Breast epithelium (tissue), 3 donors: Measurements from ENCODE around the gene DLX6.

ENCODE experiments used
- POLR2A ChIP-seq: fragments of 450-650 bp; IDR thresholded peaks from one replicate; pipeline ENCODE4 v1.6.1; 2016; ENCODE audit warnings: antibody characterized with exemption, mild to moderate bottlenecking, moderate library complexity
- POLR2AphosphoS5 ChIP-seq, 3 donors: sonication (generic); formaldehyde crosslinking; IDR thresholded peaks; one replicate each; pipeline ENCODE4 v1.6.1; 2017; ENCODE audit warnings: antibody characterized with exemption in 3 of 3
- TF ChIP-seq, protein P1 (sequence below), 3 donors: fragments of 450-650 bp; IDR thresholded peaks; one replicate each; pipeline ENCODE4 v1.5.1; 2016 to 2017; ENCODE audit warnings: antibody characterized with exemption in 3 of 3, mild to moderate bottlenecking in 3 of 3, moderate library complexity in 3 of 3

DNA sequence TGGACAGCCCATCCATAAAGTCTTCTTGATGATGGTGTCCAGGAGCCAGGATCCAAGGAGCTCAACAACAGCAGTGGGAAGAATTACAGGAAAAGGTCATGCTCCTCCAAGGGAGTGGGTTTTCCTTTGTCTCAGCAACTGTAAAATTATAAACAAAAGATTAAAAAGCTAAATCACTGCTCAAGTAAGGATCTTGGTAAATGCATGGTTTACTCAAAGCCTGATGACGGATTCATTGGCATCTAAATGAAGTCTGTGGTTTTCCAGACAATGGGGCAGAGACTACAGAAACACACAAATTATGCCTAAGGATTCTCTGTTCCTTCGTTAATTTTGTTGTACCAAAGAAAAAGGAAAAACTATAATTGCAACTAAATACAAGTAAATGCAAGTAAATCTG lies 36.4 kb upstream of the DLX6 start:
- TF ChIP-seq, protein P1, sequence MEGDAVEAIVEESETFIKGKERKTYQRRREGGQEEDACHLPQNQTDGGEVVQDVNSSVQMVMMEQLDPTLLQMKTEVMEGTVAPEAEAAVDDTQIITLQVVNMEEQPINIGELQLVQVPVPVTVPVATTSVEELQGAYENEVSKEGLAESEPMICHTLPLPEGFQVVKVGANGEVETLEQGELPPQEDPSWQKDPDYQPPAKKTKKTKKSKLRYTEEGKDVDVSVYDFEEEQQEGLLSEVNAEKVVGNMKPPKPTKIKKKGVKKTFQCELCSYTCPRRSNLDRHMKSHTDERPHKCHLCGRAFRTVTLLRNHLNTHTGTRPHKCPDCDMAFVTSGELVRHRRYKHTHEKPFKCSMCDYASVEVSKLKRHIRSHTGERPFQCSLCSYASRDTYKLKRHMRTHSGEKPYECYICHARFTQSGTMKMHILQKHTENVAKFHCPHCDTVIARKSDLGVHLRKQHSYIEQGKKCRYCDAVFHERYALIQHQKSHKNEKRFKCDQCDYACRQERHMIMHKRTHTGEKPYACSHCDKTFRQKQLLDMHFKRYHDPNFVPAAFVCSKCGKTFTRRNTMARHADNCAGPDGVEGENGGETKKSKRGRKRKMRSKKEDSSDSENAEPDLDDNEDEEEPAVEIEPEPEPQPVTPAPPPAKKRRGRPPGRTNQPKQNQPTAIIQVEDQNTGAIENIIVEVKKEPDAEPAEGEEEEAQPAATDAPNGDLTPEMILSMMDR (IDR thresholded peaks at IDR 0.05), result no peak
- TF ChIP-seq POLR2AphosphoS5 (IDR thresholded peaks at IDR 0.05) (no peak), POLR2A (no peak)
